NCI-H1930 (cell line): ENCODE results near the gene NEK10.

ENCODE experiments used
- DNase-seq, 2 experiments: peaks; one replicate each; lab custom pipeline; 2025; lab: John Stamatoyannopoulos, UW

Gene NEK10

DNA sequence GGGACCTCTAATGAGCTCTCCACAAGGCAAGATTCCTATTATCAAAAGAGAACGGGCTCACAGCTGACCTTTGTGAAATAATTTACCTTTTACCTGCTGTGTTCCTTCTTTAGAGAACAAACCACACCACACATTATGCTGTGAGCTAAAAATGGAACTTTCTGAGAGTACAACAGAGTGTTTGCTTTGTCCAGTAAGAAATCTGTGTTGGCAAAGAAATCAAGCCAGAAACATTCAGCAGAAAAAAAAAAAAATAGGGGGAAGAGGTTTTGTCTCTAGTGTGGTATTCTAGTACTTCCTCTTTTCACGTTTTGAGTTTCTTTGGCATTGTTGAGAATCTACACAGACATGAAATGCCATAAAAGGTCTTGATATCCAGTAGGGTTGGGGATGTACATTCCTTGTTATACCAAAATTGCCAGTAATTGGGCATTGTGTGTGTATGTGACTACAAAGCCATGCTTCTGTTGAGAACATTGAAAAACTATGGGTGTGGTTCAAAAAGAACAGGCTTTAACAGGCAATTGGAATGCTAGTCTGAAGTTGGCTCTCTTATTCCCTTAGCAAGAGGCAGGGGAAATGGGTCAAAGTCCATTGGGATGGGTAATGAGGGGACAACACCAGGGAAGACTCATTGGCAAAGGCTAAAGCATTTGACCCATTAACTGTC, 273.5 kb downstream of the NEK10 start:
- no peak for DNase-seq

DNA sequence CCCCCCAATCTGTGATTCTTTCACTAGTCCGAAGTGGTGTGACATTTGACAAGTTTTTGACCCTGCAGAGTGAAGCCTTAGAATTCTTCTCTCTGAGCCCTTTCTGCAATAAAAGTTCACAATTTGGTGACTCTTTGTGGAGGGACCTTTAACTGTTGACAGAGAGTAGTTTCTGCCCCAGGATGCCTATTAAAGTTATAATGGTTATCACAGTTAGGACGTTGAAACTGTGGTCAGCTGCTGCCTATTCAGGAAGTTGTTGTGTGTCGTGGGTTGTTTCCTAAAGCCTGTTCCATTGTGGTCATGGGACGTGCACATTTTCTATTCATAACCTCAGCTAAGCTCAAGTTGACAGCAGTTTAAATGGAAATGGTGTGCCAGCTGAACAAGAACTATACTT, 274.5 kb downstream of the NEK10 start:
- no peak for DNase-seq

DNA sequence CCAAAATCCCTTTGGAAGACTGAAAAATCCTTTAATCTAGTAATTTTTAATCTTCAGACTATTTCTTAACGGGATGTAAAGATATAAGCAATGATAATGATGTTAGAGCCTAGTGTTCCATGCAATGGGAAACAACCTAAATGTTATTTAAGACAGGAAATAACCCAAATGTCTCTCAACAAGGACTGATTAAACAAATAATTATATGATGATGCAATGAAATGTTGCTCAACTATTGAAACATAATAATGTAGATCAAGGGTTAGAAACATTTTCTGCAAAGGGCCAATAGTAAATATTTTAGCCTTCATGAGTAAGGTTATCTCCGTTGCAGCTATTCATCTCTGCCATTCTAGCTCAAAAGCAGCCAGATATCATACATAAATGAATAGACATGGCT, 275.4 kb downstream of the NEK10 start:
- DNase-seq: no peak

GRCh38 chr3:27090275-27091041, 278.7 kb downstream of the NEK10 start:
- DNase-seq: no peak

- no peak for DNase-seq
These were observed 279.5 kb downstream of the NEK10 start for GRCh38 chr3:27089645-27090044.

DNA sequence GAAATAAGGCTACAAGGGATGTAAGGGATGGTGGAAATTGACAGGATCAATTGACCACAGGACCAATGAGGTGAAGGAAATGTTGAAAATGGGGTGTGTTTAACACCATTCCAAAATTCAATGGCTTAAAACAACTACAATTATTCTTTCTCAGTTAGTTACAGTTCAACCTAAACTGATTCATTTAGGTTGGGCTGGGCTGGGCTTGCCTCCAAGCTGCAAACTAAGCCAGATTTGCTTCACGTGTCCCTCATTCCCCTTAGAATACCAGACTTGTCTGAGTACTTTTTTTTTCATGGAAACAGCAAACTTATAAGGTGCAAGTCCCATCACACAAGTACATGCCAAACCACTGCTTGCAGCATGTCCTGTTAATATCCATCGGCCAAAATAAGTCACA, 280.1 kb downstream of the NEK10 start:
- no peak for DNase-seq

GRCh38 chr3:27085829-27086730, 283.1 kb downstream of the NEK10 start:
- no peak for DNase-seq

GRCh38 chr3:27081992-27082607, 287.1 kb downstream of the NEK10 start:
- DNase-seq: no peak

DNA sequence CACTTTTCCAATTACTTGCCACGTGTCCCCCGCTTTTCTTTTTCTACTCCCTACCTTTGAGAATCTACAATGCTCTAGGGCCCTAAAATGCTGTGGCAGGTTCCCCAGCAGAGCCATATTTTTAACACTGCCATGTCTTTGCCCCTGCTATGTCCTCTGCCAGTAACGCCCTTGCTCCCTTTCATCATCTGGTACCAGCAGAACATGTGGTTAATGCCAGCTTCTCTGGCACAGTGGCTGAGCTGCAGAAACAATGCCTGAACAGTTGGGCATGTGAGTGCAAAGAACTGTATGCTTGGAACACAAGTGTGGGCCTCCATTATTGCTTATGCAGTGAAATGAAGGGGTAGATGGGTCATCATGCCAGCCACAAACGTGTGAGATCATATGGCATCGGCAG, 287.6 kb downstream of the NEK10 start:
- DNase-seq: no peak

DNA sequence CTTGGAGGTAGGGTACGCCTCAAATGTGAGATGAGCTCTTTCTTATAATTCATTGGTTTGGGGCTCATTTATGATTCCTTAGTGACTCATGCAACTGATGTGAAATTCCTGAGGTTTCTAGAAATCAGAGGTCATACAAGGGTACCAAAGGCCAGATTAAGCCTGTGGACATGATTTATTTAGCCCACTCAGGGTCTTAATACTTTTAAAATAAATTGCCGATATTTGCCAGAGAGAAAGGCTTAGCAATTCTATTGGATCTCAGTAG, 289.0 kb downstream of the NEK10 start:
- DNase-seq: no peak

DNA sequence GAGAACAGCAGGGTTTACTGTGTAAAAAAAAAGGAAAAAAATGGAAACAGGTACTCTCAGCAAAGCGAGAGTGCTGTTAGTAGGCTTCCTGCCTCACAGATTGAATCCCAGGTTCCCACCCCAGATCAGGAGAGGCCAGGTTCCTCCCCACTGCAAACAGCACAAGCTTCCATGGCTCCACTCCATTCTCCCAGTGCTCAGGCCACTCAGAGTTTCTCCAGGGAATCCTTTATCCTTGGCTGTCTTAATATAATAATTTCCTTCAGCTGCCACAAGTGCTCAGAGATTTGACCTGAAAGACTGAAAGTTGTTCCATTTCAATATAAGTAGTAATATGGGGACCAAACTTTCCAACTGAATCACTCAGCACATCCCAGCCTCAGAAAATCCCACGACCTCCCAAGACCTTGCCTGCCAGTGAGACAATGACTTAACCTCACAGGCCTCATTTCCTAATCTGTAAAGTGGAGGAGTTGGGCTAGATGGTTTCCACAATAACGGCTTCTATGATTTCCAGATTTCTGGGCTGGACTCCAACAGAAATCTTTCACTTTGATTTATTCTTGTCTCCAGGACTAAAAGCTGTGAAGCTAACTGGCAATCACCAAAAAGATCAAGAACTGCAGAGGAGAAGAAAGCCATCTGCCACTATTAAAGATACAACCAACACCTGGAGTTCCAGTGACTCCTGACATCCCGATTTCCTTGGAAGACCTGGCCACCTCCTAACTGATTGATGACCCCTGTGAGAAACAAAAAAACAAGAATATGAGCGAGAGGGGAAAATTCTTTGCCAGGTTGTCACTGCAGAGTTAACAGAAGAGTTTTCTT, 289.5 kb downstream of the NEK10 start:
- DNase-seq: no peak

- DNase-seq: no peak
These were observed 290.8 kb downstream of the NEK10 start for GRCh38 chr3:27078246-27078913.

GRCh38 chr3:27076815-27077630, 292.2 kb downstream of the NEK10 start:
- DNase-seq: no peak

DNA sequence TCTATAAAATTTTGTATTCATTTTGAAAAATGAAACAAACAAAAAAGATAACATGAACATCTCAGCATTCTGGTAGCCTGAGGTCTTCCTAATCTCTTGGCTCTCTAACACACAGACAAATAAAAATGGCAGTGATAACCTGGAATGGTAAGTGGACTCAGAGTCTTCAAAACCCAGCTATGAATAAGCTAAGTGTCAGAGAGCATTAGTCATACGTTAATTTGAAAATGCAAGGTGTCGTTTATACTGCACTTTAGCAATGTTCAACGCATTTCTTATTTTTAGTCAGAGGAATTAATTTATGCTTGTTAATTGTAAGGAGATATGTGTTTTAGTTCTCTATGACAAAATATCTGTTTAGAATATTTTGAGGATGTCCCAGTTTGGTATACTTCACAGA, 294.3 kb downstream of the NEK10 start:
- DNase-seq: no peak

- DNase-seq: no peak
These were observed 295.3 kb downstream of the NEK10 start for GRCh38 chr3:27073912-27074311.

DNA sequence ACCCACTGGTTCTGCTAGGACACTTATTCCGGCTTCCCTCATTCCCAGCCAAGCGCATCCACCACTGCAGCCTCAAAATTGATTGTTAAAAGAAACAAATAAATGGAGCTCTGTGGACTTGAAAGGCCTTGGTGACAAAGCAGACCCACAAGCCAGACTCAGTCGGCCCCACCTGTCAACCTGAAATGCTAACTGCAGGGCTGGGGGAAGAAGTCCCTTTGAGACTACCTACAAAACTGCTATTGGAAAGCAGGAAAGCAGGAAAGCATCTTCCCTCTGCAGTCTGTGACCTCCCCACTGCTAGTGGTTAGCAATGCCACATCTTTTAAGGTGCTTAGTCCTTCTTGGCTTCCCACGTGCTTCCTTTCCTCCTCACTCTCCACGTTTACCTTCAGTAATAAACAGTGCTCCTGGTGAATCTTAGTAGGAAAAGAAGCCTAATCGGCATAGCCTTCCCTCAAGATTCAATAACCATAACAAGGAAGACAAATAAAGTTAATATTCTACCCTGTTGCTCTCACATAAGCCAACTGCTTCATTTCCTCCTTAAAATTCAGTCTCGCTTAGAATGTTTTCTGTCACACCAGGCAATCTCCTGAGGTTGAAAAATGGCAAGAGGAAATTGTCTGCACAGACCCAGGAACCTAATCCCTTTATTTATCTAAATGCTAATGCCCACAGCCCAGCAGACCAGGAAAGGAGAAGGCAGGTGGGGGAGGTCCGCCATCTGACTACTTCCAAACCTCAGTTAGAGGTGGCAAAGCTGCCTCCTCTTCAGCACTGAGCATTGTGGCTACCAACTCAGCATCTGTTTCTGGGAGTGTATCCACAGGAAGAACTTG, 296.2 kb downstream of the NEK10 start:
- no peak for DNase-seq

DNA sequence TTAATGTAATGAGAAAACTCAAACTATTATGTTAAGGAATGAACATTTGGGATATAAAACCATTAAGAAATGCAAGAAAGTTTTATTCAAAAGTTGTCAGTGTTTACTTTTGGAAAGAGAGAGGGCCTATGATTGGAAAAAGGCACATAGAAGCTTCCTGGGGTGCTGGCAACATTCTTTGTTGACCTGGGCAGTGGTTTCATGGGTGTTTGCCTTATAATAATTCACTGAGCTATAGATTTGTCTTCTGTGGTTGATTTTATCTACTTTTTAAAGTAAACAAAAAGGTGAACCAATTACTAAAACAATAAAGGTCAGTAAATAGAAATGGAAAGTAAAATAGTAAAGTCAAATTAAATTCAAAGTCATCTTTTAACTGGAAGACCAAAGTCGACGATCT, 308.8 kb downstream of the NEK10 start:
- no peak for DNase-seq
